WERI-Rb-1 (cell line): ENCODE data around the gene PI4KB.
A peak's percentile ranks its signal among the peaks of the same experiment; 100 is the strongest.

Experiments used
- DNase-seq: peaks from one replicate; pipeline ENCODE4 v3.0.0-alpha.2; 2020
- H3K27ac ChIP-seq: fragments of 250-450 bp; sonication (Bioruptor Pico); 2 replicates; pipeline ENCODE4 v1.5.1; 2020; ENCODE audit warnings: mild to moderate bottlenecking, moderate library complexity
- H3K27me3 ChIP-seq: fragments of 250-450 bp; sonication (Bioruptor Pico); 2 replicates; pipeline ENCODE4 v1.5.1; 2021; ENCODE audit warnings: mild to moderate bottlenecking, low read depth, moderate library complexity; ENCODE audit not compliant: insufficient read depth, severe bottlenecking
- H3K36me3 ChIP-seq: fragments of 250-450 bp; sonication (Bioruptor Pico); 2 replicates; pipeline ENCODE4 v1.5.1; 2020; ENCODE audit warnings: mild to moderate bottlenecking, moderate library complexity
- H3K4me3 ChIP-seq: 2 replicates; pipeline ENCODE4 v1.5.1; 2011; ENCODE audit warnings: low read depth, mild to moderate bottlenecking, control low read depth, low read length
- H3K9me3 ChIP-seq: fragments of 250-450 bp; sonication (Bioruptor Pico); 2 replicates; pipeline ENCODE4 v1.5.1; 2021; ENCODE audit warnings: mild to moderate bottlenecking, moderate library complexity; ENCODE audit not compliant: severe bottlenecking
- CTCF ChIP-seq: IDR thresholded peaks from 2 replicates; pipeline ENCODE4 v1.5.1; 2011; ENCODE audit warnings: low read depth, mild to moderate bottlenecking, control low read depth, inconsistent platforms, low read length

The PI4KB gene

DNA sequence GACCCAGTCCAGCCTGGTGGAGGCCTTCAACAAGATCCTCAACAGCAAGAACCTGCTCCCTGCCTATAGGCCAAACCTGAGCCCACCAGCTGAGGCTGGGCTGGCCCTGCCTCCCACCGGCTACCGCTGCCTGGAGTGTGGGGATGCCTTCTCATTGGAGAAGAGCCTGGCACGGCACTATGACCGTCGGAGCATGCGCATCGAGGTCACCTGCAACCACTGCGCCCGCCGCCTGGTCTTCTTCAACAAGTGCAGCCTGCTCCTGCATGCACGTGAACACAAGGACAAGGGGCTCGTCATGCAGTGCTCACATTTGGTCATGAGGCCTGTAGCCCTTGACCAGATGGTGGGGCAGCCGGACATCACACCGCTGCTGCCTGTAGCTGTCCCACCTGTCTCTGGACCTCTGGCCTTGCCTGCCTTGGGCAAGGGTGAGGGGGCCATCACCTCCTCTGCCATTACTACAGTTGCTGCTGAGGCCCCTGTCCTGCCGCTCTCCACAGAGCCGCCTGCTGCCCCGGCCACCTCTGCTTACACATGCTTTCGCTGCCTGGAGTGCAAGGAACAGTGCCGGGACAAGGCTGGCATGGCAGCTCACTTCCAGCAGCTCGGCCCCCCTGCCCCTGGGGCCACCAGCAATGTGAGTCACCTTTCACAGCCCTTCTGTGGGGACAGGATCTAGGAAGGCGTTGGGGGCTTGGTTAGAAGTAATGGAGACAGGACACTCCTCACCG, 39.3 kb downstream of the PI4KB start:
- no peak for TF ChIP-seq CTCF
- H3K27ac ChIP-seq = peak overlapping the region; percentile 9; the same call in 1 of the 2 replicates
- H3K27me3 ChIP-seq = no peaks in the 10 kb centered on the region
- no peak overlapping the region for H3K4me3 ChIP-seq
- DNase-seq = no peak
- no peaks in the 10 kb centered on the region for H3K9me3 ChIP-seq
- peaks cover 85% of the 10 kb centered on the region for H3K36me3 ChIP-seq

- H3K36me3 ChIP-seq = peaks cover 85% of the 10 kb centered on the region
- 0 out of 2 replicates have a peak overlapping the region, but pooled peaks have one; percentile 2 for H3K27ac ChIP-seq
- no peak for DNase-seq
- H3K9me3 ChIP-seq = no peaks in the 10 kb centered on the region
- no peak overlapping the region for H3K4me3 ChIP-seq
- H3K27me3 ChIP-seq = no peaks in the 10 kb centered on the region
- TF ChIP-seq CTCF = no peak
Measured at GRCh38 chr1:151287341-151287699, 39.9 kb downstream of the PI4KB start.

DNA sequence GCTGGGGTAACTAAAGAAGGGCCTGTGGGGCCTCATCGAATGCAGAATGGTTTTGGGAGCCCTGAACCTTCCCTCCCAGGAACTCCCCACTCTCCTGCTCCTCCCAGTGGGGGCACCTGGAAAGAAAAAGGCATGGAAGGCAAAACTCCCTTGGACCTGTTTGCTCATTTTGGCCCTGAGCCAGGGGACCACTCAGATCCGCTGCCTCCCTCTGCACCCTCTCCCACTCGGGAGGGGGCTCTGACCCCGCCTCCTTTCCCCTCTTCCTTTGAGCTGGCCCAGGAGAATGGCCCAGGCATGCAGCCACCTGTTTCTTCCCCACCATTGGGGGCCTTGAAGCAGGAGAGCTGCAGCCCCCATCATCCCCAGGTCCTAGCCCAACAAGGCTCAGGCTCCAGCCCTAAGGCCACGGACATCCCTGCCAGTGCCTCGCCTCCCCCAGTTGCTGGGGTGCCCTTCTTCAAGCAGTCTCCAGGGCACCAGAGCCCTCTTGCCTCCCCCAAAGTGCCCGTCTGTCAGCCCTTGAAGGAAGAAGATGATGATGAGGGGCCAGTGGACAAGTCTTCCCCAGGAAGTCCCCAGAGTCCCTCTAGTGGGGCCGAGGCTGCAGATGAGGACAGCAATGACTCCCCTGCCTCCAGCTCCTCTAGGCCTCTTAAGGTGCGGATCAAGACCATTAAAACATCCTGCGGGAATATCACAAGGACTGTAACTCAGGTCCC, 40.4 kb downstream of the PI4KB start:
- Histone ChIP-seq H3K4me3 (no peak overlapping the region), H3K27me3 (no peaks in the 10 kb centered on the region), H3K9me3 (no peaks in the 10 kb centered on the region), H3K36me3 (peaks cover 79% of the 10 kb centered on the region), H3K27ac (peak overlapping the region; percentile 3; the same call in 1 of the 2 replicates)
- no peak for TF ChIP-seq CTCF
- no peak for DNase-seq

DNA sequence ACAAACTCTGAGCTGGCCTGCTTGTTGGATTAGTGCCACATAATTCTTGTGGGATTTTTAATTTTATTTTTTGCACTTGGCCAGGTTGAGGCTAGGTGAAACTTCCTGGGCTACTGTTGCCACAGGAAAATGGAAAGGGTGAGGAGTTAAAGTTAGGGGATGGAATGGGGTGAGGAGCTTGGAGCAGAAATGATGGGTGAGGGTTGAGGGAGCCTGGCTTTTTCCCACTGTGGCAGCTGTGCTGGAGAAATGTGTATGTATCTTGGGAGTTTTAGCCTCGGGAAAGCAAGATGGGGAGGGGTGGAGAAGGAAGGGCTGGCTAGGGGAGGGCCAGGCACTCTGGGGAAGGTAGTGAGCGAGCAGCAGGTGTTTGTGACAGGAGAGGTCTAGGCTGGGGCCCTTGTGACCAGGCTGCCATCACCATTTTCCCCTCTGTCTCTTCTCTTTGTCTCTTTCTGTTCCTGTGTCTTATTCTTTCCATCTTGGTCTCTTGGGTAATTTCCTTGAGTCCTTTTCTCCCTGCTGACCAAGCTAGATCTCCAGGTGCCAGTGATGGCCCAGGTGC, 43.1 kb downstream of the PI4KB start:
- Histone ChIP-seq H3K27ac (peak overlapping the region; percentile 100), H3K4me3 (peak overlapping the region; percentile 67), H3K36me3 (peaks cover 67% of the 10 kb centered on the region), H3K27me3 (no peaks in the 10 kb centered on the region), H3K9me3 (no peaks in the 10 kb centered on the region)
- peak; percentile 63 for DNase-seq
- TF ChIP-seq CTCF = no peak

- Histone ChIP-seq H3K9me3 (no peaks in the 10 kb centered on the region), H3K27ac (peak overlapping the region; percentile 100), H3K36me3 (peaks cover 57% of the 10 kb centered on the region), H3K27me3 (no peaks in the 10 kb centered on the region), H3K4me3 (peak overlapping the region; percentile 67)
- DNase-seq = peak; percentile 98
- 0 out of 2 replicates have a peak, but pooled peaks have one; percentile 11 for TF ChIP-seq CTCF
Measured at GRCh38 chr1:151282883-151283725, 44.1 kb downstream of the PI4KB start.
